Heart right ventricle (tissue), 16 donors: ENCODE measurements around the gene MOB1A. TPM values are rescaled to one million over a fixed set of nuclear protein-coding genes. Genes with fewer than 3 reads are reported as not detected.

Experiments
- ATAC-seq, 8 donors: fragments of 200-7000 bp; cut with Tn5 transposase; one replicate each; pipeline ENCODE4 v1.9.1; 2020; ENCODE audit warnings: mild to moderate bottlenecking in 8 of 8, moderate library complexity in 8 of 8, moderate number of reproducible peaks in 1 of 8
- DNase-seq, 2 donors: peaks; one replicate each; pipeline ENCODE4 v3.0.0-alpha.2; 2020
- H3K27ac ChIP-seq, 10 donors: fragments of 200-600 bp; sonication (generic) in 2 of 10; one replicate each; pipeline versions ENCODE4 v1.5.0 to v1.8.0; 2020 to 2022; ENCODE audit warnings: mild to moderate bottlenecking in 3 of 10
- H3K27me3 ChIP-seq, 7 donors: fragments of 200-600 bp; one replicate each; pipeline ENCODE4 v1.8.0; 2021 to 2022; ENCODE audit warnings: mild to moderate bottlenecking in 2 of 7
- H3K36me3 ChIP-seq, 9 donors: fragments of 200-600 bp; sonication (generic) in 1 of 9; one replicate each; pipeline versions ENCODE4 v1.5.0 to v1.8.0; 2020 to 2022; ENCODE audit warnings: mild to moderate bottlenecking in 2 of 9
- H3K4me1 ChIP-seq, 9 donors: fragments of 200-600 bp; sonication (generic) in 1 of 9; one replicate each; pipeline versions ENCODE4 v1.5.0 to v1.8.0; 2020 to 2022; ENCODE audit warnings: mild to moderate bottlenecking in 4 of 9
- H3K4me3 ChIP-seq, 10 donors: fragments of 200-600 bp; sonication (generic) in 2 of 10; one replicate each; pipeline versions ENCODE4 v1.5.0 to v1.8.0; 2020 to 2022; ENCODE audit warnings: mild to moderate bottlenecking in 7 of 10, moderate library complexity in 2 of 10
- H3K9me3 ChIP-seq, 11 donors: fragments of 200-600 bp in 10 of 11; sonication (generic) in 2 of 11; one replicate each; pipeline versions ENCODE4 v1.5.0 to v1.8.0; 2013 to 2022; ENCODE audit warnings: mild to moderate bottlenecking in 2 of 11, control low read depth in 1 of 11, moderate library complexity in 1 of 11
- WGBS, 2 donors: extraction: QIAGEN DNeasy Blood & Tissue Kit; methylation state at CpG; one replicate each; pipeline ENCODE4 v1.1.7; 2013; ENCODE audit warnings: inconsistent platforms in 1 of 2; 5-methylcytosine and 5-hydroxymethylcytosine counted together
- intact Hi-C, 10 donors: fragments of 100-400 bp; cut with DNase I; formaldehyde crosslinking; loops; one replicate each; pipeline versions ENCODE4 v1.11.1 to v1.14.2; 2022
- polyA plus RNA-seq, 2 donors: library from polyadenylated mRNA; stranded (reverse); fragments of 200-250 nt; gene quantifications; one replicate each; pipeline ENCODE4 v1.2.3, GENCODE V29; 2013
- total RNA-seq, 10 donors: library from RNA; stranded (reverse); fragmentation: NEBNext Ultra II Directional in 3 of 10; extraction: Animal tissue kit (Norgen Biotek cat#: 25700) in 3 of 10; gene quantifications; one replicate each; pipeline versions ENCODE4 v1.2.1 to v1.2.4, GENCODE V29; 2021 to 2023
- TF ChIP-seq, protein P1 (sequence below), 9 donors: fragments of 200-600 bp; sonication (generic) in 2 of 9; IDR thresholded peaks; one replicate each; pipeline versions ENCODE4 v1.5.0 to v1.8.0; 2021 to 2022; ENCODE audit warnings: antibody characterized with exemption in 9 of 9, mild to moderate bottlenecking in 5 of 9, moderate library complexity in 1 of 9
- donor health status: Arrhythmogenic right ventricular cardiomyopathy.
- donor health status: ischemic (EF 13 %, LVEDD 7.1; RV severe dilation, severe dysfunction).
- donor health status: healthy with polysubstance abuse.
- donor health status: DM: no; HTN: yes; CAD: no.
- donor health status: DM: no; HTN: no; CAD: no.
- donor health status: ischemic (EF 25% LVEDD 6.9; RV normal size, moderate dysfunction).
- donor health status: ischemic (EF 25% LVEDD 5.7; RV mildly dilated, moderate dysfunction).
- donor health status: healthy.
- donor health status: DM: yes; HTN: yes; CAD: no.
- donor health status: Ischemic cardiomyopathy.
- donor health status: ischemic (EF 35%, LVEDD 5.7; RV mildly dilated, moderate dysfunction).
- donor health status: nonischemic (EF 11% LVEDD 7.7; RV severe dilation, severe dysfunction).
- donor health status: DM: yes; HTN: yes; CAD: no.
- donor health status: PGD.
- donor health status: ischemic (EF 29% LVEDD 5.4; RV normal size, mild dysfunction).
- donor health status: nonischemic (EF 23%, LVEDD 6.1; RV moderate dilation, normal function).

The MOB1A gene
- total and polyA plus RNA-seq, 12 donors = 14.2 to 75.0 (median 56.8) TPM

DNA sequence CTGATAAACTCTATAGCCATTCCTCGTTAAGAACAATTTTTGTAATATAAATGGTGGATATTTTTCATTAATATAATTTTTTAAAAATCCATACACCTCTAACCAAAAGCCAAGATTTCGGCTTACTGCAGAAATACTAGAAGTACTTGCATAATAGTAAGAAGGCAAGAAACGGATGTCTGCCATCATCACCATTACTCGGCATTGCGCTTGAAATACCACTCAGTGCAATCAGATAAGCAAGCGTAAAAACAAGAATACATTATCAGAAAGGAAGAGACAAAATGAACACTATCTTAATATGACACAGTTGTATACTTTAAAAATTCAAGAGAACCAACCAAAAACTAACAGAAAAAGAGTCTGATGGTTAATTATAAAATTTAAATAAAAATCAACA, 15.7 kb downstream of the MOB1A start:
- no peak for DNase-seq
- peaks cover 0 to 100% (median 55%) of the 10 kb centered on the region in 9 donors for H3K36me3 ChIP-seq
- ATAC-seq = no peak
- peaks cover 0 to 11% (median 4%) of the 10 kb centered on the region in 11 donors for H3K9me3 ChIP-seq
- no peaks in the 10 kb centered on the region for H3K27me3 ChIP-seq
- intact Hi-C loops = no loop called here
- TF ChIP-seq, protein P1, sequence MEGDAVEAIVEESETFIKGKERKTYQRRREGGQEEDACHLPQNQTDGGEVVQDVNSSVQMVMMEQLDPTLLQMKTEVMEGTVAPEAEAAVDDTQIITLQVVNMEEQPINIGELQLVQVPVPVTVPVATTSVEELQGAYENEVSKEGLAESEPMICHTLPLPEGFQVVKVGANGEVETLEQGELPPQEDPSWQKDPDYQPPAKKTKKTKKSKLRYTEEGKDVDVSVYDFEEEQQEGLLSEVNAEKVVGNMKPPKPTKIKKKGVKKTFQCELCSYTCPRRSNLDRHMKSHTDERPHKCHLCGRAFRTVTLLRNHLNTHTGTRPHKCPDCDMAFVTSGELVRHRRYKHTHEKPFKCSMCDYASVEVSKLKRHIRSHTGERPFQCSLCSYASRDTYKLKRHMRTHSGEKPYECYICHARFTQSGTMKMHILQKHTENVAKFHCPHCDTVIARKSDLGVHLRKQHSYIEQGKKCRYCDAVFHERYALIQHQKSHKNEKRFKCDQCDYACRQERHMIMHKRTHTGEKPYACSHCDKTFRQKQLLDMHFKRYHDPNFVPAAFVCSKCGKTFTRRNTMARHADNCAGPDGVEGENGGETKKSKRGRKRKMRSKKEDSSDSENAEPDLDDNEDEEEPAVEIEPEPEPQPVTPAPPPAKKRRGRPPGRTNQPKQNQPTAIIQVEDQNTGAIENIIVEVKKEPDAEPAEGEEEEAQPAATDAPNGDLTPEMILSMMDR (IDR thresholded peaks at IDR 0.05) = no peak
- H3K27ac ChIP-seq = no peak overlapping the region
- no peak overlapping the region for H3K4me3 ChIP-seq
- no peaks in the 10 kb centered on the region for H3K4me1 ChIP-seq
- 88 to 91% methylated on average over 6 of the region's 6 CpGs for WGBS, 2 donors

DNA sequence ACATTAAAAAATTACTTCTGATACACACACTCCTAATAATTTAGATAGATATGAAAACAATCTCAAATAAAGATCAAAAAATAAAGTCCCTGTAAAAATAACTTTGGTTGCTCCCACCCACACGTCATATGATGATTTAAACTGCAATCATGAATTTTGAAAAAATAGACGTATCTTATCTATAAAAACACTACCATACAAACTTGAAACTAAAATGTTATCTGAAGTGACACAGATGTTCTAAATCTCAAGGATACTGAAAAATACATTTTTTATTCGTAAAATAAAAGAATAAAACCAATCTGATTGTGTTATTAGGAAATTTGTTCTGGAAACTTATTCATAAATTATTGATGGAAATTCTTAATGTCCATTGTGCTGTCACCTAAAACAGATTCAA, 22.8 kb downstream of the MOB1A start:
- DNase-seq = no peak
- no peak overlapping the region for H3K4me3 ChIP-seq
- TF ChIP-seq, protein P1 (IDR thresholded peaks at IDR 0.05) = no peak
- no peak overlapping the region for H3K27ac ChIP-seq
- intact Hi-C loops = no loop called here
- WGBS, 2 donors = 86% methylated on average over 3 of the region's 3 CpGs
- H3K9me3 ChIP-seq = no peaks in the 10 kb centered on the region
- peaks cover 0 to 100% (median 42%) of the 10 kb centered on the region in 9 donors for H3K36me3 ChIP-seq
- no peaks in the 10 kb centered on the region for H3K4me1 ChIP-seq
- H3K27me3 ChIP-seq = no peaks in the 10 kb centered on the region
- ATAC-seq = no peak

DNA sequence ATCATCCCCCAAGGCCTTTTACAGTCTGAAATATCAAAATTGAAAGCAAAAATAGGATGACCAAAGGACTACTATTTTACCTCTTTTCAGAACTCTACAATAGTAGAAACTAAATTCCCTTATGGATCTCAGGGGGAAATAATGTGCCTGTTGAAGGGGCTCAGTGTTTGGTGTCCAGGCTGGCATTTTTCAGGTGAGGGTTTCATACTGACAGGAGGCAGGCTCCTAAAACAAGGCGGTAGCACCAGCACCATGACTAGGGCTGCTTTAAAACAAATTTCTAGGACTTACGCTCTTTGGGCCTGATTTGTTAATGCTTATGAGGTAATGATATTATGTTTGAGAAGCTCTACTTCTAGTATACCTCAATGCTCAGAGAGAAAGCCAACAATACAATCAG, 25.7 kb downstream of the MOB1A start:
- H3K4me1 ChIP-seq = peaks cover 0 to 11% (median 7%) of the 10 kb centered on the region in 9 donors
- 90 to 95% methylated on average over 2 of the region's 2 CpGs for WGBS, 2 donors
- H3K27me3 ChIP-seq = no peaks in the 10 kb centered on the region
- H3K27ac ChIP-seq = no peak overlapping the region
- peaks cover 0 to 81% (median 26%) of the 10 kb centered on the region in 9 donors for H3K36me3 ChIP-seq
- ATAC-seq (no peak), DNase-seq (no peak)
- intact Hi-C loops = no loop called here
- H3K4me3 ChIP-seq = no peak overlapping the region
- TF ChIP-seq, protein P1 (IDR thresholded peaks at IDR 0.05) = no peak
- H3K9me3 ChIP-seq = no peaks in the 10 kb centered on the region

DNA sequence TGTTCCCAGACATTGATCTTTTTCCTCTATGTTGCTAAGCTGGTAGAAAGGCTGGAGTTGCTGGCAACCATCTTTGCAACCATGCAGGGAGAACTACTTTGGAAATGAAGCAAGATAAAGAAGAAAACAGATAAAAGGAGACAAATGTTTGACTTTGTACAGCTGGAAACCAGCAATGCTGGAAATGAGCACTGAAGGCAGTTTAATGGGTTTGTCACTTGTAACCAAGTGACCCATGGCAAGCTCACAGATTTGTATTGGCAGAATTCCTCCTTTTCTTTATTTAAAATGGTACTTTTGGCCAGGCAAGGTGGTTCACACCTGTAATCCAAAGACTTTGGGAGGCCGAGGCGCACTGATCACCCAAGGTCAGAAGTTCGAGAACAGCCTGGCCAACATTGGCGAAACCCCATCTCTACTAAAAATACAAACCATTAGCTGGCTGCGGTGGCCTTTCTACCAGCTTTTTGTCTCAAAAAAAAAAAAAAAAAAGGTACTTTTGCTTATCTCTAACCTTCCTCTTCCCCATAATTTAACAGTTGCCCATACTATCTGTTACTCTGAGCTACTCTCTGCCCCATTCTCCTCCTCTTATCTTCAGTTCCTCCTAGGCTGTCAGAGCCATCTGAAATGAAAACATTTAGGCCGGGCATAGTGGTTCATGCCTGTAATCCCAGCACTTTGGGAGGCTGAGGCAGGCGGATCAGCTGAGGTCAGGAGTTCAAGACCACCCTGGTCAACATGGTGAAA, 28.9 kb downstream of the MOB1A start:
- H3K4me3 ChIP-seq = no peak overlapping the region
- WGBS, 2 donors = 91 to 93% methylated on average over 7 of the region's 7 CpGs
- no peak overlapping the region for H3K27ac ChIP-seq
- no peaks in the 10 kb centered on the region for H3K27me3 ChIP-seq
- intact Hi-C loops = loop anchor here in 3 of 10 donors (10.0 kb wide), 2 partner anchors 225 to 325 kb away; partner anchors contain the start of genes STAMBP (in 2 of the 3) and DGUOK (in 1 of the 3)
- ATAC-seq = no peak
- H3K4me1 ChIP-seq = peaks cover 10 to 30% (median 23%) of the 10 kb centered on the region in 9 donors
- TF ChIP-seq, protein P1 (IDR thresholded peaks at IDR 0.05) = no peak
- H3K36me3 ChIP-seq = peaks cover 0 to 49% (median 0%) of the 10 kb centered on the region in 9 donors
- no peak for DNase-seq
- no peaks in the 10 kb centered on the region for H3K9me3 ChIP-seq
